ENCODE data around the gene PAPPA. TPM values are rescaled to one million over a fixed set of nuclear protein-coding genes. Genes with fewer than 3 reads are reported as not detected.

Gene PAPPA
- total RNA-seq, 1 experiment from 2014 or later = 0.05 TPM

GRCh38 chr9:116154976-116155697 is 1.5 kb downstream of the PAPPA start:
- RAD21 ChIA-PET (ENCODE audit: low non-redundant PET in 1 of 2, low total read pairs in 2 of 2, uncharacterized antibody in 2 of 2, unreplicated experiment in 2 of 2) = no interaction called here
- TF ChIP-seq TCF7L2 (IDR thresholded peaks at IDR 0.05; ENCODE audit: borderline replicate concordance, extremely low read depth, insufficient read depth, insufficient read length) (no peak), RAD21 (IDR thresholded peaks at IDR 0.05; ENCODE audit: low read depth) (no peak), POLR2A (IDR thresholded peaks at IDR 0.05; ENCODE audit: borderline replicate concordance, extremely low read depth, insufficient read depth, insufficient read length) (no peak), ZNF274 (IDR thresholded peaks at IDR 0.05; ENCODE audit: low read depth, low read length) (no peak), EZH2phosphoT487 (IDR thresholded peaks at IDR 0.05; ENCODE audit: borderline replicate concordance) (no peak), EGR1 (IDR thresholded peaks at IDR 0.05; ENCODE audit: low read depth) (no peak), SRF (IDR thresholded peaks at IDR 0.05; ENCODE audit: low read depth) (no peak), YY1 (IDR thresholded peaks at IDR 0.05; ENCODE audit: extremely low read depth, insufficient replicate concordance, low read depth, low read length) (no peak), ATF3 (IDR thresholded peaks at IDR 0.05) (no peak), POLR2AphosphoS5 (IDR thresholded peaks at IDR 0.05; ENCODE audit: low read depth, low read length) (no peak), SIN3A (IDR thresholded peaks at IDR 0.05; ENCODE audit: low read depth) (no peak), CEBPB (IDR thresholded peaks at IDR 0.05; ENCODE audit: low read depth) (no peak), CTCF (IDR thresholded peaks at IDR 0.05 in 2 of 3, conservative IDR thresholded peaks at IDR 0.05 in 1 of 3; ENCODE audit: borderline replicate concordance in 1 of 3, insufficient read depth in 1 of 3, low read depth in 2 of 3, low read length in 2 of 3) (no peak), ZFX (IDR thresholded peaks at IDR 0.05) (no peak), JUND (IDR thresholded peaks at IDR 0.05) (no peak), MAX (IDR thresholded peaks at IDR 0.05) (no peak), ZBTB33 (IDR thresholded peaks at IDR 0.05; ENCODE audit: extremely low read depth, insufficient replicate concordance, low read length) (no peak), EZH2 (IDR thresholded peaks at IDR 0.05) (no peak), FOSL1 (IDR thresholded peaks at IDR 0.05; ENCODE audit: low read depth) (no peak), ELF1 (IDR thresholded peaks at IDR 0.05; ENCODE audit: borderline replicate concordance, low read depth) (no peak)
- Histone ChIP-seq H3K4me3 (replicated peaks in 1 of 2; ENCODE audit: low read depth in 1 of 2, low read length in 2 of 2) (no peak overlapping the region), H3K9ac (ENCODE audit: low read length) (no peak overlapping the region), H3K9me3 (ENCODE audit: control insufficient read depth in 1 of 2, insufficient read depth in 1 of 2, low read depth in 1 of 2, low read length in 2 of 2) (no peaks in the 10 kb centered on the region), H3K4me2 (ENCODE audit: low read length) (no peak overlapping the region), H3K79me2 (ENCODE audit: insufficient read depth, low read length) (no peaks in the 10 kb centered on the region), H3K27me3 (ENCODE audit: insufficient read depth, low read length) (peaks cover 30% of the 10 kb centered on the region; the same call in 1 of the 2 replicates), H3K9me2 (ENCODE audit: insufficient read depth) (no peaks in the 10 kb centered on the region), H3K27ac (ENCODE audit: low read depth, low read length) (no peak overlapping the region), H2AFZ (ENCODE audit: low read depth, low read length, poor library complexity, severe bottlenecking) (no peak overlapping the region), H3K36me3 (ENCODE audit: control insufficient read depth in 1 of 2, insufficient read depth in 2 of 2, low read length in 2 of 2) (no peaks in the 10 kb centered on the region), H4K20me1 (ENCODE audit: insufficient read depth) (no peaks in the 10 kb centered on the region), H3K4me1 (ENCODE audit: control insufficient read depth in 1 of 2, insufficient read depth in 2 of 2, low read length in 2 of 2) (no peaks in the 10 kb centered on the region)
- POLR2A ChIA-PET = no interaction called here
- BruUV-seq (replicated peaks) = no TSS peak
- ATAC-seq (no peak), DNase-seq (ENCODE audit: low read depth, low spot score) (no peak)
- CTCF ChIA-PET = no interaction called here
- intact Hi-C loops (cut with micrococcal nuclease) = loop anchor here (5.0 kb wide), 1 partner anchor 563 kb away; no protein-coding TSS in a partner anchor
